CD4-positive, alpha-beta T cell treated with Interferon alpha-2 for 1 hour (primary cell): ENCODE measurements around the gene CYSRT1.
"Not testable (repeated sequence)": the region's sequence is repeated elsewhere in the genome, so short reads cannot be mapped to it uniquely, and the experiment has no call there.

ENCODE experiments used
- DNase-seq, 2 donors: peaks; one replicate each; pipeline ENCODE4 v3.0.0-alpha.2; 2020 to 2022

CYSRT1 gene

GRCh38 chr9:137227853-137228505, 3.0 kb downstream of the CYSRT1 start:
- no peak for DNase-seq

DNA sequence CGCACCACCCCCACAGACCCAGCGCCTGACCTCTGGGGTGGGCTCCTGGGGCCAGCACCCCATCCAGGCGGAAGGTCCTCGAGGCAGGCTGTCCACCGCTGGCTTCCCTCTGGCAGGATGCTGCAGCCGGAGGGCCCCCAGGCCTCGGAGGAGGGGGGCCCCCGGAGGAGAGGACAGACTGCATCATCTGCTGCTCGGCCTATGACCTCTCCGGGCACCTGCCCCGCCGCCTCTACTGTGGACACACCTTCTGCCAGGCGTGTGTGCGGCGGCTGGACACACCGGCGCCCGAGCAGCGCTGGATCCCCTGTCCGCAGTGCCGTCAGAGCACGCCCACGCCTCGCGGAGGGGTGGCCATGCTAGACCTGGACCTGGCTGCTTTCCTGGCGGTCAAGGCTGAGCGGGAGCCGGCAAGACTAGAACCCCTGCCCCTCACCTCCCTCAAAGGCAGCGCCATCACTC, 3.6 kb downstream of the CYSRT1 start:
- no peak for DNase-seq

GRCh38 chr9:137228968-137229896, 4.3 kb downstream of the CYSRT1 start:
- DNase-seq = no peak

GRCh38 chr9:137229903-137230704, 5.1 kb downstream of the CYSRT1 start:
- no peak for DNase-seq

DNA sequence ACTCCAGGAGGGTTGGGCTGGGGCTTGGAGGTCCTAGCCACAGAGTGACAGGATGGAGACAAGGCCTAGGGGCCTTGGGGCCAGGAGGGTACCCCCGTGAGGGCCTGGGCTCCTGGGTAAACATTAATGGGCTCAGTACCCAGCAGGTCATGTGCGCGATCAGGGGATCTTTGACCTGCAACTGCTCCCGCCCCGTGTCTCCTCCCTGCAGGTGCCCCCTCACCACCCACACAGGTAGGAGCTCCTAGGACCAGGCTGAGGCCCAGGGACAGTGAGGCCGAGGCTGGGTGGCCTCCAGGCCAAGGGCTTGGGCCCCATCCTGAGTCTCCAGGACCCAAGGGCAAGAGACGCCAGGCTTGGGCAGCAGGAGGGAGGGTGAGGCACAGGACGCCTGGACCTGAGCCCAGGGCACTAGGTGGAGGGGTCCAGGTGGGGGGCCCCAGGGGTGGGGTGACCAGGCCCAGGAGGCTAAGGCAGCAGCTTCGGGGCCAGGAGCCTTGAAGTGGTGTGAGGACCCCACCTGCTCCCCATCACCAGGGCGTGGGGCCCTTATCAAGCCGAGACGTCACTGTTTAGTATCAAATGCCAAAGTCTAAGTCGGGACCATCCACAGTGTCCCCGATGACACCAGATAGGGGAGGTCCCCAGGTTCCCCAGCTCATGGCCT, 5.9 kb downstream of the CYSRT1 start, which contains the start of gene SLC34A3:
SLC34A3 (plus strand) TSS at position 197 of the 667 bp plus-strand sequence. CDS start 802 bp downstream, outside the sequence.
- no peak for DNase-seq

- no peak for DNase-seq
Observed at GRCh38 chr9:137231372-137232039, 6.5 kb downstream of the CYSRT1 start.

- DNase-seq = no peak
Observed at GRCh38 chr9:137232101-137232500, 7.1 kb downstream of the CYSRT1 start.

GRCh38 chr9:137232510-137232909, 7.5 kb downstream of the CYSRT1 start:
- DNase-seq = no peak

DNA sequence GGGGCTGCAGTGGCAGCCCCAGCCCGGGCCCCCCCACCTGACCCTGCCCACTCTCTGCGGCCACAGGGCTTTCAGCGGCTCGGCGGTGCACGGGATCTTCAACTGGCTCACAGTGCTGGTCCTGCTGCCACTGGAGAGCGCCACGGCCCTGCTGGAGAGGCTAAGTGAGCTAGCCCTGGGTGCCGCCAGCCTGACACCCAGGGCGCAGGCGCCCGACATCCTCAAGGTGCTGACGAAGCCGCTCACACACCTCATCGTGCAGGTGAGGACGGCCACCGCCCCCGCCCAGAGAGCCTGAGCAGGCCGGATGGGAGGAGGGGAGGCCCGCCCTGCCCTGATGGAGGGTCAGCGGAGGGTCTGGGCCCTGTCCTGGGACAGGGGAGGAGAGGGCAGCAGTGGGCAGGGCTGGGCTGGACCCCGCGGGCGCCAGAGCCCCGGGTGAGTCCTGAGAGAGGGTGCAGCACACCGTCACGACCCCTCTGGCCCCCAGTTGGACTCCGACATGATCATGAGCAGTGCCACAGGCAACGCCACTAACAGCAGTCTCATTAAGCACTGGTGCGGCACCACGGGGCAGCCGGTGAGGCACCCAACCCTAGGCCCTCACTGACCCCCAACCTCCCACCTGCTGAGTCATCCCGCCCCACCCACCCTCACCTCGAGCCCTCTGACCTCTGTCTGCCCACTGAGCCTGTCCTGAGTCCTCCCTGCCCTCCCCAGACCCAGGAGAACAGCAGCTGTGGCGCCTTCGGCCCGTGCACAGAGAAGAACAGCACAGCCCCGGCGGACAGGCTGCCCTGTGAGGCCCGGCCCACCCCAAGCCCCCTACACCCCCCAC, 8.4 kb downstream of the CYSRT1 start:
- DNase-seq = no peak

DNA sequence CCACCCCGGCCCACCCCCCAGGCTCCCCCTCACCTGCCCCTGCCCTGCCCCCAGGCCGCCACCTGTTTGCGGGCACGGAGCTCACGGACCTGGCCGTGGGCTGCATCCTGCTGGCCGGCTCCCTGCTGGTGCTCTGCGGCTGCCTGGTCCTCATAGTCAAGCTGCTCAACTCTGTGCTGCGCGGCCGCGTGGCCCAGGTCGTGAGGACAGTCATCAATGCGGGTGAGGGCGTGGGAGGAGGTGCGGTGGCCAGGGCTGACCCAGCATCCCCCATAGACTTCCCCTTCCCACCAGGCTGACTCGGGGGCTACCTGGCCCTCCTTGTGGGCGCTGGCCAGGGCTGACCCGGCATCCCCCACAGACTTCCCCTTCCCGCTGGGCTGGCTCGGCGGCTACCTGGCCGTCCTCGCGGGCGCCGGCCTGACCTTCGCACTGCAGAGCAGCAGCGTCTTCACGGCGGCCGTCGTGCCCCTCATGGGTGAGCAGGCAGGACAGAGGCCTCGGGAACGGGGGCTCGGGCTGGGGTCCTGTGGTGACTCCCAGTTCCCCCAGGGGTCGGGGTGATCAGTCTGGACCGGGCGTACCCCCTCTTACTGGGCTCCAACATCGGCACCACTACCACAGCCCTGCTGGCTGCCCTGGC, 9.2 kb downstream of the CYSRT1 start:
- no peak for DNase-seq

- DNase-seq = no peak
Observed at GRCh38 chr9:137234758-137235423, 9.9 kb downstream of the CYSRT1 start.

DNA sequence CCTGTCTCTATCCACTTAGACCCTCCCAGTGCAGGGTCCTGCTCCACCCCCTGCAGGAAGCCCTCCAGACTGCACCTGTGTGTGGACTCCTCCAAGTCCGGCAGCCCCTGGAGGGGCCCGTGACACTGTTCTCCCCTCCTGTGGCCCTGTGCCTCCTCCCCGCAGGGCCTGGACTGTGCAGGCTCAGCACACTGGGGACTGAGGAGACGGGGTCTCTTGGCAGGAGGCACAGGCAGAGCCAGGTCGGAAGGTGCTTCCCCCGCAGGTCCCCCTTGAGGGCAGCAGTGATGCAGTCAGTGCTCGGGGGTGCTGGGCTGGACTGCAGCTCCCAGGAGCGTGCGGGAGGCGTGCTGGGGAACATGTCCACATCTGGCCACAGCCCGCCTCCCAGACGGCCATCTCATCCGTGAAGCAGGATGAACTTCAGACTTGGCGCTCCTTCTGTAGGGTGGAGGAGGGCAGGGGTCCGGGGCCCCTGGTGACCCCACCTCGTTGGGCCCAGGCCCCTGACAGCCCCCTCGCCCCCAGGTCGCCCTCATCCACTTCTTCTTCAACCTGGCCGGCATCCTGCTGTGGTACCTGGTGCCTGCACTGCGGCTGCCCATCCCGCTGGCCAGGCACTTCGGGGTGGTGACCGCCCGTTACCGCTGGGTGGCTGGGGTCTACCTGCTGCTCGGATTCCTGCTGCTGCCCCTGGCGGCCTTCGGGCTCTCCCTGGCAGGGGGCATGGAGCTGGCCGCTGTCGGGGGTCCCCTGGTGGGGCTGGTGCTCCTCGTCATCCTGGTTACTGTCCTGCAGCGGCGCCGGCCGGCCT, 10.7 kb downstream of the CYSRT1 start:
- DNase-seq = no peak

DNA sequence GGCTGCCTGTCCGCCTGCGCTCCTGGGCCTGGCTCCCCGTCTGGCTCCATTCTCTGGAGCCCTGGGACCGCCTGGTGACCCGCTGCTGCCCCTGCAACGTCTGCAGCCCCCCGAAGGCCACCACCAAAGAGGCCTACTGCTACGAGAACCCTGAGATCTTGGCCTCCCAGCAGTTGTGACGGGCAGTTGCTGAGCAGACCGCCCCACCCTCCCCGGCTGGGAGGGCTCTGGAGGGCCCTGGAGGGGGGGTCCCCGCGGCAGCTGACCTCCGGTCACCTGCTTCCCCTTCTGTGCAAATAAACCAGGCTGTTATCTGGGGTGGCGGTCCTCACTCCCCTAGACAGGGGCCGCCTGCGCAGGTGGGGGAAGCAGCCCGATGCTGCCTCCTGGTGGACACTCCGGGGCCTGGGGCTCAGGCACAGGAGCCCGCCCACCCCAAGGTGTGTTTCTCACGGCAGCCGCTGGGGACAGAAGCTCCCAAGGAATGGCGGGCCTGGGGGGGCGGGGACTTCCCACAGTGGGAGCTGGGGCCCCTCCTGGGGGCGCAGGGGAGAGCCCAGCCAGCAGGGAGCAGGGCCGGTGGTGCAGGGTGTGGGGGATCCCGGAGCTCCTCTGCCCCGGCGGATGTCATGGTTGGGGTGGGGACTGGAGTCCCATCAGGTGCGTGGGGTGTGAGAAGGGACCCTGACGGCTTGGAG, 11.4 kb downstream of the CYSRT1 start:
- DNase-seq = peak; percentile 88 to 91

GRCh38 chr9:137236936-137237421, 12.0 kb downstream of the CYSRT1 start:
- no peak for DNase-seq

GRCh38 chr9:137237759-137238726, 13.1 kb downstream of the CYSRT1 start:
- no peak for DNase-seq

- not testable (repeated sequence) for DNase-seq
Observed at GRCh38 chr9:137239541-137240200, 14.7 kb downstream of the CYSRT1 start.
